NT2/D1 (cell line): ENCODE data around the gene GOPC.

Experiments used
- DNase-seq: peaks from one replicate; pipeline ENCODE4 v3.0.0-alpha.2; 2011; ENCODE audit warnings: low read depth, low spot score
- H3K27me3 ChIP-seq: 2 replicates; pipeline ENCODE4 v1.6.0; 2011; ENCODE audit warnings: mild to moderate bottlenecking; ENCODE audit not compliant: insufficient read length, insufficient read depth
- H3K36me3 ChIP-seq: 2 replicates; pipeline ENCODE4 v1.6.1; 2011; ENCODE audit warnings: mild to moderate bottlenecking, low read length, mixed read lengths; ENCODE audit not compliant: insufficient read depth, insufficient read length
- H3K4me1 ChIP-seq: 2 replicates; pipeline ENCODE4 v1.5.1; 2011; ENCODE audit not compliant: insufficient read depth, insufficient read length
- H3K4me3 ChIP-seq: 2 replicates; pipeline ENCODE4 v1.5.1; 2011; ENCODE audit warnings: low read depth; ENCODE audit not compliant: insufficient read length
- H3K9ac ChIP-seq: 2 replicates; pipeline ENCODE4 v1.6.0; 2011; ENCODE audit warnings: low read depth; ENCODE audit not compliant: insufficient read length
- H3K9me3 ChIP-seq: 2 replicates; pipeline ENCODE4 v1.5.1; 2011; ENCODE audit warnings: mild to moderate bottlenecking, low read length; ENCODE audit not compliant: insufficient read depth
- SUZ12 ChIP-seq: IDR thresholded peaks from 2 replicates; pipeline ENCODE4 v1.6.1; 2011; ENCODE audit not compliant: insufficient read length, insufficient read depth; ENCODE audit errors: extremely low read depth
- YY1 ChIP-seq: IDR thresholded peaks from 2 replicates; pipeline ENCODE4 v1.6.1; 2011; ENCODE audit not compliant: insufficient read length, insufficient read depth
- ZNF274 ChIP-seq: IDR thresholded peaks from 2 replicates; pipeline ENCODE4 v1.6.1; 2011; ENCODE audit warnings: mild to moderate bottlenecking, low read depth, low read length

GOPC gene

DNA sequence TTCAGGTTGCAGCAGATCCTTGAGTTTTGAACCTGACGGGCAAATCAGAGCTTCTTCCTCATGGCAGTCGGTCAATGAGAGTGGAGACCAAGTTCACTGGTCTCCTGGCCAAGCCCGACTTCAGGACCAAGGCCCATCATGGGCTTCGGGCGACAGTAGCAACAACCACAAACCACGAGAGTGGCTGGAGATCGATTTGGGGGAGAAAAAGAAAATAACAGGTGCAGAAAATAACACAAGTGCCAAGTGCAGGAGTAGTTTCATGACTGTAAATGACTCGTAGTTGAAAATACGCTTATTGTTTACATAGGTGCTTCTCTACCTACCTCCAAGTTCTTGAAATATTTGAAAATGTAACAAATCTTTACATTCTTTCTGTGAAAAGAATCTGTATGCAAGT, 63.7 kb downstream of the GOPC start:
- no peak overlapping the region for H3K9ac ChIP-seq
- H3K36me3 ChIP-seq: peaks cover 13% of the 10 kb centered on the region
- no peaks in the 10 kb centered on the region for H3K9me3 ChIP-seq
- H3K27me3 ChIP-seq: no peaks in the 10 kb centered on the region
- no peaks in the 10 kb centered on the region for H3K4me1 ChIP-seq
- DNase-seq: no peak
- TF ChIP-seq ZNF274: no peak
- no peak for TF ChIP-seq YY1
- TF ChIP-seq SUZ12: no peak
- no peak overlapping the region for H3K4me3 ChIP-seq

GRCh38 chr6:117536317-117536716, 66.0 kb downstream of the GOPC start:
- no peak for TF ChIP-seq YY1
- no peak for TF ChIP-seq ZNF274
- TF ChIP-seq SUZ12: no peak
- no peak for DNase-seq
- Histone ChIP-seq H3K4me3 (no peak overlapping the region), H3K4me1 (no peaks in the 10 kb centered on the region), H3K36me3 (peaks cover 11% of the 10 kb centered on the region), H3K9me3 (no peaks in the 10 kb centered on the region), H3K9ac (no peak overlapping the region), H3K27me3 (no peaks in the 10 kb centered on the region)

DNA sequence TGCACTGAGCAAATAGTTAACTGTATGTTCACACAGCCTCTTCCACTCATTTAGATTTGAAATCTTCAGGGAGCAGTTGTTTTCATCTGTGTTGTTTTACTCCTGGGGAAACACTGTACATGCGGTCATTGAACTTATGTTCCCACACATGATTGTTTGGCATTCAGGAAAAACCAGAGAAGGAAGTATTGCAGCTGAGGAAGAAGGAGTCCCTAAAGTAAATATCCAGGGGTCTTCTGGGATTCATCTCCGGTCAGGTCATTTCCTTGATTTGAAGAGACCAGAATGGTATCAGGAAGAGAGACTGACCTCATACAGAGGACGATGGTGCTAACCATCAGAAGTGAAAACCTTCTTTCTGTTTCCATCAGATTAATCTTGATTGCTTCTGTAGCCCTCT, 67.3 kb downstream of the GOPC start:
- Histone ChIP-seq H3K4me1 (no peaks in the 10 kb centered on the region), H3K4me3 (no peak overlapping the region), H3K9me3 (no peaks in the 10 kb centered on the region), H3K27me3 (no peaks in the 10 kb centered on the region), H3K9ac (no peak overlapping the region), H3K36me3 (peaks cover 11% of the 10 kb centered on the region)
- no peak for DNase-seq
- TF ChIP-seq ZNF274: no peak
- TF ChIP-seq YY1: no peak
- no peak for TF ChIP-seq SUZ12

- Histone ChIP-seq H3K9ac (no peak overlapping the region), H3K9me3 (no peaks in the 10 kb centered on the region), H3K27me3 (no peaks in the 10 kb centered on the region), H3K4me3 (no peak overlapping the region), H3K4me1 (no peaks in the 10 kb centered on the region), H3K36me3 (peaks cover 4% of the 10 kb centered on the region)
- no peak for DNase-seq
- TF ChIP-seq SUZ12 (no peak), YY1 (no peak), ZNF274 (no peak)
Measured at GRCh38 chr6:117533775-117534174, 68.5 kb downstream of the GOPC start.

DNA sequence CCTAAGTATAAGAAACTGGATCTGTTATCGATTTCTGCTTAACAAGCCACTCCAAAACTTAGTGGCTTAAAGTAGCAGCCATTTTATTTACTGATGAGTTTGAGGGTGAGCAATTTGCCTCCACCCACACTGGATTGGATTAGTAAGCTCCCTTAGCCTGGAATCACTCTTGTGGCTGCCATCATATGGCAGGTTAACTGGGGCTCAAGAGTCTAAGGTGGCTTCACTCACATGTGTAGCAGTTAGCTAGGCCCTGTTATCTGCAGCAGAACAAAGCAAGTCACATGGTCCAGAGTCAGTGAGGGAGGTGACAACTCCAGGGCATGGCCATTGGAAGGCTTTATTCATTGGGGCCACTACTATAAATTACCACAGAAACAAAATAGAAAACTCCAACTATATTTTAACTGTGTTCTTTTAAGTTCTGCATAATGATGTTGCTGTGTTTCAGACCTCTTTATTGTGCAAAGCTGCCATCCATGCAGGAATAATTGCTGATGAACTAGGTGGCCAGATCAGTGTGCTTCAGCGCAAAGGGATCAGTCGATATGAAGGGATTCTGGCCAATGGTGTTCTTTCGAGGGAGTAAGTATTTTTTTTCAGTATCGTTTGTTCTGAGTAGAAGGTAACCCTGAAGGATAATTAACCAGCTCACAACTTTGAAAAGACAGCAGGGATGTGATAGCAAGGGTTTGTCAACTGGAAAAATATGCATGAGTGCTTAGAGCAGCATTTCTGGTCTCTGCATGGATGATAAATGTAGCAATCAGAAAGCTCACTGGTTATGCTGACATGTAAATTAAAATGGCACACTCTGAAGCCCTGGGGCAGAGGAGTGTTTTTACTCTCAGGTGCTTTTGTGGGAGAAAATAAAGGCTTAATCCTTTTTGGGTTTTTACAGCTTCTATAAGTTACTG, 70.2 kb downstream of the GOPC start:
- no peaks in the 10 kb centered on the region for H3K4me1 ChIP-seq

DNA sequence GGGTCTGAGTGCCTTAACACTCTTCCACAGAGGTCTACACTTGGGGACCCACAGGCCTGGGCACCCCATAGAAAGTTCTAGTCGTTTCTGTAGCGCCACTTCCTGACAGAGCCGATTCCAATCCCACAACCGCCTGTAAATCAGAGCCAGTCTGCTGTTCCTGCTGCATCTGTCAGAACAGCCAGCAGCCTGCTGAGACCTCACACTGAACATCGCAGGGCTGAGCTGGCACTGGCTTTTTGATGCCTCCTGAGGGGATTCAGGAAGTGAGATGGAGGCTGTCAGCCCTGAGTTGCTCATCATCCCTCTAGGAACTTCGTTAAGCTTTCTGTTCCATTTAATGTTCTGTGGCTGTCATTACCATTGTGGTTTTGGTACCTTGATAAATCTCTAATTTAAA, 71.0 kb downstream of the GOPC start:
- Histone ChIP-seq H3K9ac (no peak overlapping the region), H3K4me1 (no peaks in the 10 kb centered on the region)
- no peak for DNase-seq

More for the DNA sequence above, 70.2 kb downstream of the GOPC start:
- Histone ChIP-seq H3K4me3 (no peak overlapping the region), H3K9me3 (no peaks in the 10 kb centered on the region), H3K9ac (no peak overlapping the region), H3K27me3 (no peaks in the 10 kb centered on the region), H3K36me3 (no peaks in the 10 kb centered on the region)
- TF ChIP-seq ZNF274 (no peak), YY1 (no peak), SUZ12 (no peak)
- no peak for DNase-seq

DNA sequence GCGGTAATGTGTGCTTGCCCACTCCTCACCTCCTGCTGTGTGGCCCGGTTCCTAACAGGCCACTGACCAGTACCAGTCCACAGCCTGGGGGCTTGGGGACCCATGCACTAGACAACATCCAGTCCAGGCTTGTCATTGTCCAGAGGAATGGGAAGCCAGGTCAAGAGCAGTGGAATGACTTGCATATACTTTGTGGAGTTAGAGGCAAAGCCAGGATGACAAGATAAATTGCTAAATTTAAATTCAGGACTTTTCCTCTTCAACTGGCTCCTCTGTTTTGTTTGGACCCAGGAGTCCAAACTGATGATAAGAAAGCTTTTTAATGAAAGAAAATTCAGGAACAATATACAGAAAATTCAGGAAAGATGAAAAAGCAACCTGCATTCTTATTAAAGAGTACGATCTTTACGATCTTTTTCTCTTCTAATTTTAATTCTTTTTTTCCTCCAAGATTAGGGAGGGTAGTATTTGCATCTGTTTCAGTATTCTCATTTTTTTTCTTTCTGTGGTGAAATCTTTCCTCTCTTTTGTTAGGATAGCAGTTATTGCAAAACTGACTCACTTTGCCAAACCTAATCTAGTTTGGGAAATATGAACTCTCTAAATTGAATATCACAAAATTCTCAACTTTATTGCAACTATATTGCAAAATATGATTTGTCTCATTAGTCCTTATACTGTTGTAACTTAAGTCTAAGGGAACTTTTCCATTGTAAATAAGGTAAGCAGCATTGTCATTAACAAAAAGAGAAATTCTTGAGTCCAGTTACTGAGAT, 71.7 kb downstream of the GOPC start:
- DNase-seq: no peak
- Histone ChIP-seq H3K36me3 (no peaks in the 10 kb centered on the region), H3K4me3 (no peak overlapping the region), H3K9me3 (no peaks in the 10 kb centered on the region), H3K4me1 (no peaks in the 10 kb centered on the region), H3K9ac (no peak overlapping the region), H3K27me3 (no peaks in the 10 kb centered on the region)
- no peak for TF ChIP-seq SUZ12
- no peak for TF ChIP-seq ZNF274
- TF ChIP-seq YY1: no peak

More for the DNA sequence above, 71.0 kb downstream of the GOPC start:
- no peak for TF ChIP-seq ZNF274
- no peak for TF ChIP-seq YY1
- no peak for TF ChIP-seq SUZ12
- Histone ChIP-seq H3K36me3 (no peaks in the 10 kb centered on the region), H3K4me3 (no peak overlapping the region), H3K9me3 (no peaks in the 10 kb centered on the region), H3K27me3 (no peaks in the 10 kb centered on the region)
